Liver (tissue), 3 donors: ENCODE results near the gene DNAH2.

Experiments used
- JUND ChIP-seq, 2 donors: IDR thresholded peaks; 2 replicates each; pipeline ENCODE4 v1.6.1; 2016; ENCODE audit warnings: antibody characterized with exemption in 2 of 2
- RAD21 ChIP-seq, 2 donors: IDR thresholded peaks; 2 replicates each; pipeline ENCODE4 v1.6.1; 2016; ENCODE audit warnings: antibody characterized with exemption in 2 of 2, mild to moderate bottlenecking in 2 of 2
- SP1 ChIP-seq: IDR thresholded peaks from 2 replicates; pipeline ENCODE4 v1.6.1; 2018; ENCODE audit warnings: antibody characterized with exemption, mild to moderate bottlenecking
- TAF1 ChIP-seq: conservative IDR thresholded peaks from 2 replicates; pipeline ENCODE4 v1.6.1; 2016; ENCODE audit warnings: antibody characterized with exemption, mild to moderate bottlenecking
- YY1 ChIP-seq: IDR thresholded peaks from 2 replicates; pipeline ENCODE4 v1.6.1; 2016; ENCODE audit warnings: antibody characterized with exemption, mild to moderate bottlenecking
- TF ChIP-seq, protein P1 (sequence below): fragments of 150-350 bp; IDR thresholded peaks from 2 replicates; pipeline ENCODE4 v1.5.1; 2017; ENCODE audit warnings: improper control_type of control experiment, low read depth, low read length; ENCODE audit not compliant: missing input control
- TF ChIP-seq, protein P2 (sequence below): IDR thresholded peaks from 2 replicates; pipeline ENCODE4 v1.6.1; 2016; ENCODE audit warnings: antibody characterized with exemption
- TF ChIP-seq, protein P3 (sequence below): IDR thresholded peaks from 2 replicates; pipeline ENCODE4 v1.6.1; 2016; ENCODE audit warnings: antibody characterized with exemption, mild to moderate bottlenecking
- donor health status: healthy.
- donor health status: healthy.

DNA sequence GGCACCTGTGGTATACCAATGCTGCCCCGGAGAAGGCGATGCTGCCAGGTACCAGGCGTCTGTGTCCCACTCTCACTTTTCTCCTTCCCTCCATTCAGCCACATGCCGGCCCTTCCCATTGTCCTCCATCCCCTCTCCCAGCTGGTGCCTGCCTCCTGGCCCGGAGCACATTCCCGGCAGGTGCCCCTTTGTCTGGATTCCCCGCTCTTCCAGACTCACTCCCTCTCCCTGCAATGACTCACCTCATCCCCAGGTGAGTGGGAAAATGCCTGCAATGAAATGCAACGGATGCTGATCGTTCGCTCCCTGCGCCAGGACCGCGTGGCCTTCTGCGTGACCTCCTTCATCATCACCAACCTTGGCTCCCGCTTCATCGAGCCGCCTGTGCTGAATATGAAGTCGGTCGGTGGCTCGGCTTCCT, 106.0 kb downstream of the DNAH2 start:
- TF ChIP-seq, protein P1, sequence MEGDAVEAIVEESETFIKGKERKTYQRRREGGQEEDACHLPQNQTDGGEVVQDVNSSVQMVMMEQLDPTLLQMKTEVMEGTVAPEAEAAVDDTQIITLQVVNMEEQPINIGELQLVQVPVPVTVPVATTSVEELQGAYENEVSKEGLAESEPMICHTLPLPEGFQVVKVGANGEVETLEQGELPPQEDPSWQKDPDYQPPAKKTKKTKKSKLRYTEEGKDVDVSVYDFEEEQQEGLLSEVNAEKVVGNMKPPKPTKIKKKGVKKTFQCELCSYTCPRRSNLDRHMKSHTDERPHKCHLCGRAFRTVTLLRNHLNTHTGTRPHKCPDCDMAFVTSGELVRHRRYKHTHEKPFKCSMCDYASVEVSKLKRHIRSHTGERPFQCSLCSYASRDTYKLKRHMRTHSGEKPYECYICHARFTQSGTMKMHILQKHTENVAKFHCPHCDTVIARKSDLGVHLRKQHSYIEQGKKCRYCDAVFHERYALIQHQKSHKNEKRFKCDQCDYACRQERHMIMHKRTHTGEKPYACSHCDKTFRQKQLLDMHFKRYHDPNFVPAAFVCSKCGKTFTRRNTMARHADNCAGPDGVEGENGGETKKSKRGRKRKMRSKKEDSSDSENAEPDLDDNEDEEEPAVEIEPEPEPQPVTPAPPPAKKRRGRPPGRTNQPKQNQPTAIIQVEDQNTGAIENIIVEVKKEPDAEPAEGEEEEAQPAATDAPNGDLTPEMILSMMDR = no peak
- TF ChIP-seq, protein P2, sequence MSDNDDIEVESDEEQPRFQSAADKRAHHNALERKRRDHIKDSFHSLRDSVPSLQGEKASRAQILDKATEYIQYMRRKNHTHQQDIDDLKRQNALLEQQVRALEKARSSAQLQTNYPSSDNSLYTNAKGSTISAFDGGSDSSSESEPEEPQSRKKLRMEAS = no peak
- TF ChIP-seq SP1 (no peak), YY1 (no peak), RAD21 (IDR thresholded peaks at IDR 0.05) (no peak), TAF1 (no peak), JUND (IDR thresholded peaks at IDR 0.05) (no peak)
- TF ChIP-seq, protein P3, sequence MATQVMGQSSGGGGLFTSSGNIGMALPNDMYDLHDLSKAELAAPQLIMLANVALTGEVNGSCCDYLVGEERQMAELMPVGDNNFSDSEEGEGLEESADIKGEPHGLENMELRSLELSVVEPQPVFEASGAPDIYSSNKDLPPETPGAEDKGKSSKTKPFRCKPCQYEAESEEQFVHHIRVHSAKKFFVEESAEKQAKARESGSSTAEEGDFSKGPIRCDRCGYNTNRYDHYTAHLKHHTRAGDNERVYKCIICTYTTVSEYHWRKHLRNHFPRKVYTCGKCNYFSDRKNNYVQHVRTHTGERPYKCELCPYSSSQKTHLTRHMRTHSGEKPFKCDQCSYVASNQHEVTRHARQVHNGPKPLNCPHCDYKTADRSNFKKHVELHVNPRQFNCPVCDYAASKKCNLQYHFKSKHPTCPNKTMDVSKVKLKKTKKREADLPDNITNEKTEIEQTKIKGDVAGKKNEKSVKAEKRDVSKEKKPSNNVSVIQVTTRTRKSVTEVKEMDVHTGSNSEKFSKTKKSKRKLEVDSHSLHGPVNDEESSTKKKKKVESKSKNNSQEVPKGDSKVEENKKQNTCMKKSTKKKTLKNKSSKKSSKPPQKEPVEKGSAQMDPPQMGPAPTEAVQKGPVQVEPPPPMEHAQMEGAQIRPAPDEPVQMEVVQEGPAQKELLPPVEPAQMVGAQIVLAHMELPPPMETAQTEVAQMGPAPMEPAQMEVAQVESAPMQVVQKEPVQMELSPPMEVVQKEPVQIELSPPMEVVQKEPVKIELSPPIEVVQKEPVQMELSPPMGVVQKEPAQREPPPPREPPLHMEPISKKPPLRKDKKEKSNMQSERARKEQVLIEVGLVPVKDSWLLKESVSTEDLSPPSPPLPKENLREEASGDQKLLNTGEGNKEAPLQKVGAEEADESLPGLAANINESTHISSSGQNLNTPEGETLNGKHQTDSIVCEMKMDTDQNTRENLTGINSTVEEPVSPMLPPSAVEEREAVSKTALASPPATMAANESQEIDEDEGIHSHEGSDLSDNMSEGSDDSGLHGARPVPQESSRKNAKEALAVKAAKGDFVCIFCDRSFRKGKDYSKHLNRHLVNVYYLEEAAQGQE = no peak
